C4-2B (cell line): Measurements from ENCODE around the gene PPP1R7.

ENCODE experiments used
- CTCF ChIP-seq: fragments of 450-650 bp; conservative IDR thresholded peaks from 2 replicates; pipeline ENCODE4 v1.5.1; 2017; ENCODE audit warnings: mild to moderate bottlenecking
- ZFX ChIP-seq: fragments of 450-650 bp; IDR thresholded peaks from 2 replicates; pipeline ENCODE4 v1.6.1; 2017

GRCh38 chr2:241195506-241196130 is 45.4 kb downstream of the PPP1R7 start:
- TF ChIP-seq CTCF (no peak), ZFX (no peak)
